LNCaP clone FGC (cell line): Measurements from ENCODE around the gene ARMH2.
A peak's percentile ranks its signal among the peaks of the same experiment; 100 is the strongest.

Source experiments
- DNase-seq: peaks from one replicate; pipeline ENCODE4 v3.0.0-alpha.2; 2011; ENCODE audit warnings: low read depth
- H3K4me3 ChIP-seq: 2 replicates; pipeline ENCODE4 v1.5.1; 2011; ENCODE audit warnings: mild to moderate bottlenecking, low read depth, low read length, control low read depth
- CTCF ChIP-seq: IDR thresholded peaks from 2 replicates; pipeline ENCODE4 v1.5.1; 2012; ENCODE audit warnings: mild to moderate bottlenecking; ENCODE audit not compliant: control insufficient read depth, insufficient read depth; ENCODE audit errors: extremely low read depth

Gene ARMH2

GRCh38 chr6:24838994-24839393 lies 40.3 kb upstream of the ARMH2 start:
- TF ChIP-seq CTCF = no peak
- no peak overlapping the region for H3K4me3 ChIP-seq
- no peak for DNase-seq

GRCh38 chr6:24838081-24838480 lies 39.4 kb upstream of the ARMH2 start:
- TF ChIP-seq CTCF = no peak
- H3K4me3 ChIP-seq = no peak overlapping the region
- no peak for DNase-seq

- H3K4me3 ChIP-seq = no peak overlapping the region
- peak; percentile 56 for DNase-seq
- no peak for TF ChIP-seq CTCF
Observed at GRCh38 chr6:24836109-24836508, 37.4 kb upstream of the ARMH2 start.

- H3K4me3 ChIP-seq = no peak overlapping the region
- no peak for DNase-seq
- no peak for TF ChIP-seq CTCF
Observed at GRCh38 chr6:24833711-24834386, 35.1 kb upstream of the ARMH2 start.

GRCh38 chr6:24832794-24833193 lies 34.1 kb upstream of the ARMH2 start:
- H3K4me3 ChIP-seq = no peak overlapping the region
- no peak for TF ChIP-seq CTCF
- no peak for DNase-seq

GRCh38 chr6:24831771-24832716 lies 33.3 kb upstream of the ARMH2 start:
- no peak for TF ChIP-seq CTCF
- no peak for DNase-seq

More at GRCh38 chr6:24831771-24832716, 33.3 kb upstream of the ARMH2 start:
- no peak overlapping the region for H3K4me3 ChIP-seq
